Lower lobe of right lung (tissue), 2 donors: Measurements from ENCODE around the gene ARID1A. TPM values are rescaled to one million over a fixed set of nuclear protein-coding genes. Genes with fewer than 3 reads are reported as not detected.

Experiments used
- ATAC-seq, 2 donors: fragments of 200-7000 bp; cut with Tn5 transposase; one replicate each; pipeline ENCODE4 v1.9.1; 2020 to 2022; ENCODE audit warnings: mild to moderate bottlenecking in 2 of 2, moderate library complexity in 2 of 2
- DNase-seq: peaks from one replicate; pipeline ENCODE4 v3.0.0-alpha.2; 2020
- H3K27ac ChIP-seq: fragments of 200-600 bp; one replicate; pipeline ENCODE4 v1.8.0; 2022
- H3K27me3 ChIP-seq: fragments of 200-600 bp; one replicate; pipeline ENCODE4 v1.8.0; 2022; ENCODE audit warnings: low read depth
- H3K36me3 ChIP-seq: fragments of 200-600 bp; one replicate; pipeline ENCODE4 v1.8.0; 2022; ENCODE audit warnings: mild to moderate bottlenecking
- H3K4me1 ChIP-seq: fragments of 200-600 bp; one replicate; pipeline ENCODE4 v1.8.0; 2022
- H3K4me3 ChIP-seq: fragments of 200-600 bp; one replicate; pipeline ENCODE4 v1.8.0; 2022; ENCODE audit warnings: mild to moderate bottlenecking
- H3K9me3 ChIP-seq: fragments of 200-600 bp; one replicate; pipeline ENCODE4 v1.8.0; 2022
- CTCF ChIP-seq: fragments of 200-600 bp; IDR thresholded peaks from one replicate; pipeline ENCODE4 v1.8.0; 2022; ENCODE audit warnings: antibody characterized with exemption, mild to moderate bottlenecking
- intact Hi-C: fragments of 100-400 bp; cut with DNase I; formaldehyde crosslinking; loops from one replicate; pipeline ENCODE4 v1.11.0; 2022
- total RNA-seq: library from RNA; stranded (reverse); fragmentation: NEBNext Ultra II Directional; extraction: Animal tissue kit (Norgen Biotek cat#: 25700); gene quantifications from one replicate; pipeline ENCODE4 v1.2.1, GENCODE V29; 2021
- donor health status: DM: no; HTN: yes; CAD: no; lungs with severe emphysema.

ARID1A gene
- total RNA-seq, 1 donor from 2014 or later: 72.4 TPM

DNA sequence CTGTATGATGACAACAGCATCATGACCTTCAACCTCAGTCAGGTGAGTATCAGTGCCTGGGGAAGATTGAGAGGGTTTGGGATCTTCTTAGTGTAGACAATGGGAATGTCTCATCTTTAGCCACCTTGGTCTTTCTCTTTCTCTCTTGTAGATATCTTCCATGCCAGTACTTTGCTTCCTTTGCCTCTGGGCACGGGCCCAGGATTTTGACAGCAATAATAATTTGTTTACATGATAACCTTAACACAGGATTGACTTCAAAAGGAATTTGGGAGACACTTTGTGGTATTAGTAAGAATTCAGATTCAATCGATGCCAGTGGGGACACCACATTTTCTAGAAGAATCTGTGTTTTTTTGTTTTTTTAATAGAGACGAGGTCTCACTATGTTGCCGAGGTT, 79.9 kb downstream of the ARID1A start:
- ATAC-seq (no peak), DNase-seq (no peak)
- intact Hi-C loops: no loop called here
- Histone ChIP-seq H3K27ac (peak overlapping the region; percentile 36), H3K4me1 (peaks cover 24% of the 10 kb centered on the region), H3K4me3 (no peak overlapping the region), H3K36me3 (peaks cover 100% of the 10 kb centered on the region), H3K9me3 (no peaks in the 10 kb centered on the region), H3K27me3 (no peaks in the 10 kb centered on the region)
- TF ChIP-seq CTCF: no peak

- ATAC-seq (no peak), DNase-seq (no peak)
- H3K36me3 ChIP-seq: peaks cover 78% of the 10 kb centered on the region
- no peaks in the 10 kb centered on the region for H3K9me3 ChIP-seq
- peaks cover 31% of the 10 kb centered on the region for H3K4me1 ChIP-seq
- intact Hi-C loops: no loop called here
- H3K27me3 ChIP-seq: no peaks in the 10 kb centered on the region
- no peak for TF ChIP-seq CTCF
- H3K4me3 ChIP-seq: no peak overlapping the region
- no peak overlapping the region for H3K27ac ChIP-seq
Observed at GRCh38 chr1:26779098-26779668, 83.4 kb downstream of the ARID1A start.

- Histone ChIP-seq H3K4me1 (peaks cover 39% of the 10 kb centered on the region), H3K27me3 (no peaks in the 10 kb centered on the region), H3K9me3 (no peaks in the 10 kb centered on the region), H3K36me3 (peaks cover 65% of the 10 kb centered on the region), H3K4me3 (no peak overlapping the region), H3K27ac (no peak overlapping the region)
- DNase-seq: no peak
- intact Hi-C loops: loop anchor here (10.0 kb wide), 1 partner anchor 86 kb away; the partner anchor contains the start of gene ARID1A
- no peak for TF ChIP-seq CTCF
- no peak for ATAC-seq
Observed at GRCh38 chr1:26780344-26780957, 84.6 kb downstream of the ARID1A start.

- H3K9me3 ChIP-seq: no peaks in the 10 kb centered on the region
- no peak for TF ChIP-seq CTCF
- intact Hi-C loops: loop anchor here (10.0 kb wide), 1 partner anchor 87 kb away; the partner anchor contains the start of gene ARID1A
- no peaks in the 10 kb centered on the region for H3K27me3 ChIP-seq
- peaks cover 42% of the 10 kb centered on the region for H3K4me1 ChIP-seq
- DNase-seq (no peak), ATAC-seq (no peak)
- no peak overlapping the region for H3K4me3 ChIP-seq
- H3K27ac ChIP-seq: no peak overlapping the region
- peaks cover 56% of the 10 kb centered on the region for H3K36me3 ChIP-seq
Observed at GRCh38 chr1:26781206-26781825, 85.5 kb downstream of the ARID1A start.

DNA sequence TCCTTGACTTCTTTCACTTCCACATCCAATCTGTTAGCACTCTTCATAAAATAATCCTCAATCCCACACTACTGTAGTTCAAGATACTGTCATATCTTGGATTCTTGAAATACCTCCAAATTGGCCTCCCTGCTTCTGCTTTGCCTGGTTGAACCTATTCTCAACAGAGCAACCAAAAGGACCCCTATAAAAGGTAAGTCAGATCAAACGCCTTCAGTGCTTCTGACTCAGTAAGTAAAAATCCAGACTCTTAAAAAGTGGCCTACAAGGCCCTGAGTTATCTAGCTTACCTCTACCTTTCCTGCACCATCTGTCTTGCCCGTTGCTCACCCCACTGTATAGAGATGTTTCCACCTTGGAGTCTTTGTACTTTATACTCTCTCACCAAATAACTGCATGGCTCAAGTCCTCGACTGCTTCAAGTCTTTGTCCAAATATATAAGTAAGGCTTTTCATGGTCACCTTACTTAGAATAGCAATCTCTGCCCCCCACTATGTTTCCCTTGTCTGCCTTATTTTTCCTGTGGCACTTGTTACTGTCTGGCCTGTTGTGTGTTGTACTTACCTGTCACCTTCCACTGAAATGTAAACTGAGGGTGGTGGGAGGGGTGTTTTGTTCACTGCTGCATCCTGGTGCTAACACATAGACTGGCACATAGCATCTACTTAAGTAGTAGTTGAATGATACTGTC, 86.9 kb downstream of the ARID1A start:
- H3K36me3 ChIP-seq: peaks cover 43% of the 10 kb centered on the region

More for the DNA sequence above, 86.9 kb downstream of the ARID1A start:
- Histone ChIP-seq H3K27ac (no peak overlapping the region), H3K9me3 (no peaks in the 10 kb centered on the region), H3K27me3 (no peaks in the 10 kb centered on the region), H3K4me3 (no peak overlapping the region), H3K4me1 (peaks cover 51% of the 10 kb centered on the region)
- DNase-seq (no peak), ATAC-seq (no peak)
- TF ChIP-seq CTCF: no peak
- intact Hi-C loops: loop anchor here (10.0 kb wide), 1 partner anchor 88 kb away; the partner anchor contains the start of gene ARID1A
